BLaER1 treated with 17β-estradiol and CSF1 and Interleukin-3, amounts not matched to agents 10 nM and 100 nM (cell line): Measurements from ENCODE around the gene KIAA1328.

Experiments
- H3K27ac ChIP-seq, 11 experiments: shearing (Covaris generic); formaldehyde crosslinking; 2 replicates each; pipeline ENCODE4 v1.8.1; 2022
- H3K27me3 ChIP-seq, 11 experiments: shearing (Covaris generic); formaldehyde crosslinking; 2 replicates each; pipeline ENCODE4 v1.8.1; 2022
- H3K36me3 ChIP-seq, 11 experiments: shearing (Covaris generic); formaldehyde crosslinking; 2 replicates each; pipeline ENCODE4 v1.8.1; 2022
- H3K4me1 ChIP-seq, 10 experiments: shearing (Covaris generic); formaldehyde crosslinking; 2 replicates each; pipeline ENCODE4 v1.8.1; 2022
- H3K4me2 ChIP-seq, 11 experiments: shearing (Covaris generic); formaldehyde crosslinking; 2 replicates each; pipeline ENCODE4 v1.8.1; 2022
- H3K4me3 ChIP-seq, 10 experiments: shearing (Covaris generic); formaldehyde crosslinking; 2 replicates each; pipeline ENCODE4 v1.8.1; 2022
- H3K9ac ChIP-seq, 11 experiments: shearing (Covaris generic); formaldehyde crosslinking; 2 replicates each; pipeline ENCODE4 v1.8.1; 2022
- H3K9me3 ChIP-seq, 11 experiments: shearing (Covaris generic); formaldehyde crosslinking; replicated peaks in 1 of 11; 2 replicates each; pipeline ENCODE4 v1.8.1; 2022
- H4K20me1 ChIP-seq, 11 experiments: shearing (Covaris generic); formaldehyde crosslinking; 2 replicates each; pipeline ENCODE4 v1.8.1; 2022
- Cebpa-rat ChIP-seq, 11 experiments: shearing (Covaris generic); IDR thresholded peaks; 2 replicates each; pipeline ENCODE4 v1.8.1; 2022

KIAA1328 gene

DNA sequence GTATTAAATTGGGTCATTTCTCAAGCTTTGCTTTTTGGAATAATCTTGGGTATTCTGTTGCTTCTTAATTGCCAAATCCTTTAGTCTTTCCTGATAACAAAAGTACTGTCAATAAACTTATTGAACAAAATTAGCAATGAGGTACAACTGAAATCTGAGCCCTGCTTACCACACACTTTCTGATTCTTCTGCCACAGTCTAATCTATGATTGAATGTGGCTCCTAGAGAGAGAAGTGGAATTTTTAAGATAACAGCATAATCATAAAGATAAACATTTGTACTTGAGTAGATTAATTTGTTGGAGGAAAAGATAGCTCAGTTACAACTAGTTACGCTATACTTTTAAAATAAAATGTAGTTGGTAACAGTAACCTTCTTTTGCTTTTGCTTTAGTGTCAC, 381.9 kb downstream of the KIAA1328 start:
- Histone ChIP-seq H3K27me3 (no peaks in the 10 kb centered on the region), H3K9ac (no peak overlapping the region), H4K20me1 (no peaks in the 10 kb centered on the region), H3K27ac (no peak overlapping the region), H3K36me3 (no peaks in the 10 kb centered on the region), H3K4me1 (no peaks in the 10 kb centered on the region), H3K4me3 (no peak overlapping the region), H3K9me3 (0 out of 22 replicates have a peak, but pooled peaks cover 0 to 5% (median 0%) of the 10 kb centered on the region in 11 experiments), H3K4me2 (no peak overlapping the region)
- TF ChIP-seq Cebpa-rat (IDR thresholded peaks at IDR 0.05) = no peak

- Histone ChIP-seq H3K27me3 (no peaks in the 10 kb centered on the region), H3K4me1 (no peaks in the 10 kb centered on the region), H3K4me2 (no peak overlapping the region), H3K36me3 (0 out of 22 replicates have a peak, but pooled peaks cover 0 to 3% (median 0%) of the 10 kb centered on the region in 11 experiments), H3K9me3 (peaks cover 0 to 5% (median 0%) of the 10 kb centered on the region in 11 experiments; a peak in 2 of 22 replicates), H3K9ac (no peak overlapping the region), H4K20me1 (no peaks in the 10 kb centered on the region), H3K27ac (no peak overlapping the region), H3K4me3 (no peak overlapping the region)
- no peak for TF ChIP-seq Cebpa-rat (IDR thresholded peaks at IDR 0.05)
Measured at GRCh38 chr18:37218022-37218590, 389.2 kb downstream of the KIAA1328 start.

- peaks cover 0 to 4% (median 0%) of the 10 kb centered on the region in 11 experiments; a peak in 2 of 22 replicates for H3K9me3 ChIP-seq
- no peak overlapping the region for H3K27ac ChIP-seq
- H3K4me1 ChIP-seq = no peaks in the 10 kb centered on the region
- H3K4me2 ChIP-seq = no peak overlapping the region
- no peaks in the 10 kb centered on the region for H4K20me1 ChIP-seq
- no peaks in the 10 kb centered on the region for H3K27me3 ChIP-seq
- H3K4me3 ChIP-seq = no peak overlapping the region
- H3K9ac ChIP-seq = no peak overlapping the region
- 0 out of 22 replicates have a peak, but pooled peaks cover 0 to 3% (median 0%) of the 10 kb centered on the region in 11 experiments for H3K36me3 ChIP-seq
- TF ChIP-seq Cebpa-rat (IDR thresholded peaks at IDR 0.05) = no peak
Measured at GRCh38 chr18:37219257-37219656, 390.3 kb downstream of the KIAA1328 start.

DNA sequence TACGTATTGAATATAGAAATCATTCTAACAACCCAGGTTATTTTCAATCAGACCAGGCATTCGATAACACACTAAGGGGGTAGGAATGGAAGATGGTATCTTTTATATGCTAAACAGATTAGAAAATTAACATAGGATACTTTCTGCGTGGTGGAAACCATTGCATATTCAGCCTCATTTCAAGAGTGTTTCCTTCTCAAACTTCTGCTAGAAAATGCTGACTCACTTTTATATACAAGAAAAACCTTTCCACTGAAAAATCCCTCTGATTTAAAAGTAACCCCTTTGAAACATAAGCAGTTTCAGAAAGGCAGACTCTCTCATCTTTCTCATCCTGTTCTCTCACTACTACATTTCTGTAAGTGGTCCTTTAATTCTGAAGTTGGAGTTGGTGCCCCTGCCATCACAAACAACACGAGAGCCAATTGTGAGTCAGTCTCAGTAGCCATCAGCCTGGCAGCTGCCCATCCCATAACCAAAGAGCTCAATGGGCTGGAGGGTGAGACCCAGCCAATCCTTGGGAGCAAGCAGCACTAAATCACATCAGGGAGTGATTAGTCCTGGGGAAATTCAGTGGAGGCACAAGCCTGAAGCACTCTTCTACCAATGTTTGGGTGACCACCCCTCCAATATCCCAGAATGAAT, 393.5 kb downstream of the KIAA1328 start:
- Histone ChIP-seq H3K9ac (no peak overlapping the region), H3K4me1 (peaks cover 0 to 17% (median 14%) of the 10 kb centered on the region in 10 experiments; a peak in 14 of 20 replicates), H3K4me3 (no peak overlapping the region), H3K27me3 (no peaks in the 10 kb centered on the region), H3K9me3 (peaks cover 0 to 4% (median 0%) of the 10 kb centered on the region in 11 experiments; a peak in 2 of 22 replicates), H3K27ac (no peak overlapping the region), H3K4me2 (no peak overlapping the region), H4K20me1 (no peaks in the 10 kb centered on the region), H3K36me3 (0 out of 22 replicates have a peak, but pooled peaks cover 0 to 3% (median 0%) of the 10 kb centered on the region in 11 experiments)
- TF ChIP-seq Cebpa-rat (IDR thresholded peaks at IDR 0.05) = no peak

- Histone ChIP-seq H3K36me3 (0 out of 22 replicates have a peak, but pooled peaks cover 0 to 3% (median 0%) of the 10 kb centered on the region in 11 experiments), H3K9me3 (peaks cover 0 to 4% (median 0%) of the 10 kb centered on the region in 11 experiments; a peak in 2 of 22 replicates), H3K4me2 (no peak overlapping the region), H3K4me3 (no peak overlapping the region), H3K9ac (no peak overlapping the region), H3K27ac (no peak overlapping the region), H4K20me1 (no peaks in the 10 kb centered on the region), H3K27me3 (no peaks in the 10 kb centered on the region), H3K4me1 (peaks cover 0 to 17% (median 14%) of the 10 kb centered on the region in 10 experiments; a peak in 14 of 20 replicates)
- no peak for TF ChIP-seq Cebpa-rat (IDR thresholded peaks at IDR 0.05)
Measured at GRCh38 chr18:37222999-37223378, 394.1 kb downstream of the KIAA1328 start.

GRCh38 chr18:37225279-37225678, 396.4 kb downstream of the KIAA1328 start:
- Histone ChIP-seq H3K4me1 (peaks cover 0 to 17% (median 14%) of the 10 kb centered on the region in 10 experiments; a peak in 15 of 20 replicates), H4K20me1 (no peaks in the 10 kb centered on the region), H3K27ac (no peak overlapping the region), H3K27me3 (no peaks in the 10 kb centered on the region), H3K36me3 (0 out of 22 replicates have a peak, but pooled peaks cover 0 to 3% (median 0%) of the 10 kb centered on the region in 11 experiments), H3K4me2 (peak overlapping the region in 8 of 11 experiments; percentile 19 to 60 (median 46); a peak in 13 of 22 replicates), H3K9me3 (no peaks in the 10 kb centered on the region), H3K9ac (no peak overlapping the region), H3K4me3 (no peak overlapping the region)
- no peak for TF ChIP-seq Cebpa-rat (IDR thresholded peaks at IDR 0.05)

GRCh38 chr18:37230768-37231167, 401.8 kb downstream of the KIAA1328 start:
- Histone ChIP-seq H3K36me3 (no peaks in the 10 kb centered on the region), H3K9ac (no peak overlapping the region), H4K20me1 (no peaks in the 10 kb centered on the region), H3K27me3 (no peaks in the 10 kb centered on the region), H3K9me3 (no peaks in the 10 kb centered on the region), H3K4me2 (no peak overlapping the region), H3K4me1 (peaks cover 0 to 5% (median 2%) of the 10 kb centered on the region in 10 experiments; a peak in 10 of 20 replicates), H3K27ac (no peak overlapping the region), H3K4me3 (no peak overlapping the region)
- TF ChIP-seq Cebpa-rat (IDR thresholded peaks at IDR 0.05) = no peak

DNA sequence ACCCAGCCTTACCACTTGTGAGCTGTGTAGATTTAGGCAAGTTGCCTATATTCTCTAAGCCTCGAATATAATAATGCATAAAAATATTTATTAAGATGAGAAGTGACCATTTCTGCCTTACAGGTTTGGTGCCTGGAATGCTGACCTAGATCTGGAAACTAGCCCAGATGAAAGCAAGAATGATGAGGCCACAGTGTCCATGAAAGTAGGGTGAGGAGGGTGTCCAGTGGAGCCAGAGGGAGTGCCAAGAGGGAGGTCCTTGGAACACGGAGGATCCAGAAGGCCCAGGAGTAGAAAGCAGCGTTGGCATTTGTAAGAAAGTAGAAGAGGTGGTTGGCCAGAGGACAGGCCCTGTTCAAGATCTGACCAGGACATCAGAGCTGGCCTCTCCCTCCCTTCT, 402.3 kb downstream of the KIAA1328 start:
- Histone ChIP-seq H3K4me2 (no peak overlapping the region), H3K4me3 (no peak overlapping the region), H3K27ac (no peak overlapping the region), H4K20me1 (no peaks in the 10 kb centered on the region), H3K4me1 (peaks cover 0 to 5% (median 0%) of the 10 kb centered on the region in 10 experiments; a peak in 1 of 20 replicates), H3K27me3 (no peaks in the 10 kb centered on the region), H3K9me3 (no peaks in the 10 kb centered on the region), H3K36me3 (no peaks in the 10 kb centered on the region), H3K9ac (no peak overlapping the region)
- TF ChIP-seq Cebpa-rat (IDR thresholded peaks at IDR 0.05) = no peak

GRCh38 chr18:37235583-37235982, 406.7 kb downstream of the KIAA1328 start:
- Histone ChIP-seq H3K9ac (no peak overlapping the region), H3K4me3 (no peak overlapping the region), H3K4me1 (no peaks in the 10 kb centered on the region), H4K20me1 (no peaks in the 10 kb centered on the region), H3K36me3 (no peaks in the 10 kb centered on the region), H3K27me3 (no peaks in the 10 kb centered on the region), H3K27ac (no peak overlapping the region), H3K4me2 (no peak overlapping the region), H3K9me3 (no peaks in the 10 kb centered on the region)
- no peak for TF ChIP-seq Cebpa-rat (IDR thresholded peaks at IDR 0.05)
